SKM-1 treated with dmso at 0.1 percent for 144 hours (cell line): ENCODE data around the gene IKZF1.
A peak's percentile ranks its signal among the peaks of the same experiment; 100 is the strongest.

Experiments used
- DNase-seq: peaks from one replicate; lab custom pipeline; 2025; ENCODE audit not compliant: unreplicated experiment; lab: John Stamatoyannopoulos, UW

IKZF1 gene

DNA sequence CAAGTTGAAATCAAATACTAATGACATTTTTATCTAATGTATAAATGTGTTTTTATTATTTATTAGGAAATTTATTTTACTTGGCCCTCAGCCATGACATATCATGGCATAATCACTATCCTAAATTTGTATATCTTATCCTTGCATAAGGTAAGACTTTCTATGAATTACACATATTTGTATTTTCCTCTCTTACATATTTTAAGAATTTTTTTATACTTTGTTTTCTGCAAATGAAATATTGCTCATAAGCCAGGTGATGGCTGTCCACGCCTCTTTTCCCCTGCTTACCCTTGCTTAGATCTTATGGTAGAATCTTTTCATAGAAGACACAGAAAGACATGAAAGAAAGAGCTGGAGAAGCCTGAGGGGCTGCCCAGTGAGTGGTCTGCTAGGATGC is 48.2 kb downstream of the IKZF1 start:
- no peak for DNase-seq

DNA sequence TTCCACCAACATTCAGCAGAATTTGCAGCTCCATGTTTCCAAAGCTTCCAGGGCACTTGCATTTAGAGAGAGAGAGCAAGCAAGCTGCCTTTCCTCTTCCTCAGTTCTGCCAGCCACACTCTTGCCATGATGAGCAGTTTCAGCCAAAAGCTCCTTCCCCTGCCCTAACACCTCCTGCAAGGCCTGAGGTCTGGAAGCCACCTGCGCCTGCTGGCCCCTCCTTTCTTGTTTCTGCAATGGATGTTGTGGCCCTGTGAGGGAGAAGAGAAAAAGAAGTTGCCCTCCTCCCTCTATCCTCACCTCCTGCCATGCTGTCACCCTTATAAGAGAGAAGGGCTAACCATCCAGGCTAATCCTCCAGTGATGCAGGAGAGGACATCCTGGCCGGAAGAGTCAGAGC is 48.7 kb downstream of the IKZF1 start:
- DNase-seq: no peak

- no peak for DNase-seq
Measured at GRCh38 chr7:50353894-50354595, 49.5 kb downstream of the IKZF1 start.

GRCh38 chr7:50355817-50356178 is 51.3 kb downstream of the IKZF1 start:
- no peak for DNase-seq

DNA sequence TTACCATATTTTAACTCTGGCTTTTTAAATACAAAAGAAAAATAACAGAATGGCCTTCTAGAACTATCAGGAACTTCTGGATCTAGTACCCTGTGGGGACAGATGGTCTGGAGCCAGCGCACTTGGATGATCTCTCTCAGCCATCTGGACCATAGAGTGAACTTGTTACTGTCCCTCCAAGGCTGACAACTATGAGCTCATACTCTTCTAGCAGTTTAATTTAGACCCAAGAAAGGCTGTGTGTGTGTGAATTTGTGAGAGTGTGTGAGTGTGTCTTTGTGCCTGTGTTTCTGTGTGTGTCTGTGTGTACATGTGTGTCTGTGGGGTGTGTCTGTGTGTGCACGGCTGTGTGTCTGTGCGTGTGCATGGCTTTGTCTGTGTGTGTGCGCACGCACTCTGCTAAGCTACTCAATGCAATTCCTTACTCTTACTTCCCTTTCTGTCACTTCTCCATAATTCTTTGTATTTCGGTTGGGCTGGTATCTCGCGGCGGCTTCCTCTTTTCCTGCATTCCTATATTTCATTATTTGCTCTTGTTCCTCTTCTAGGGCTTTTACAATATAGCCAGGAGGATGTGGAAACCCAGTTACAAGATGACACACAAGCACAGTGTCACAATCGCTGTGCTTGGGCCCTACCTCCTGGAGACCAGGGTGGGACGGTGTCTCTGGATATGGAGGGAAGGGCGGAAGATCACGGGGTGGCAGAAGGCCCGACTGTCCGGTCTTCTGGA is 51.9 kb downstream of the IKZF1 start:
- peak; percentile 100 for DNase-seq

GRCh38 chr7:50356945-50357268 is 52.4 kb downstream of the IKZF1 start:
- no peak for DNase-seq

- no peak for DNase-seq
Measured at GRCh38 chr7:50357426-50357825, 52.9 kb downstream of the IKZF1 start.

DNA sequence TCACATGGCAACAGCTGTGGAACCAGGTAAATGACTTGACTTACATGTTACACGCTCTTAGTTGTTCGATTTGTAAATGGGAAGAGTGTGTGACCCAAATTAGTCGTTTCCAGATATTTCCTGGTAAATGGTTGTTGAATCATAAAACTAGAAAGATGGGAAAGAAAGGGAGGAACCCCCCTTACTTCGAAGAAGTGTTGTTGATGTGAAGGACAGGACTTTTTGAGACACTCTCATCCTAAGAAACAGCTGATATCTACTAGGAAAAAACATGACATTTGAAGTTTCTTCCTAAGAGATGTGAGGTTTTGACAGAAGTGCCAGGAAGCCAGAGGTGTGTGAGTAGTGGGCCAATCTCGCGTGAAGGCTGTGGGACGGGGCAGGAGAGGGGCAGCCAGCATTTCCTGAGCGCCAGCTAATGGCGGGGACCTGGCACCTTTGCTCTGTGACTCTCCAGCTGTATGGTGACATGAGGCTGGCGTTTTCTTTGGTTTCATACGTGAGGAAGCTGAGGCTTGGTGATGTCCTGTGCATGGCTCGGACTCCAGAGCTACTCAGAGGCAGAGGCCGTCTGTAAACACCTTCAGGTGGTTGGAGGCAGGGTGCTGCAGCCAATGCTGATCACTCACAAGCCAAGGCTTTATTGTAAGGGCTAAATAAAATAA is 53.7 kb downstream of the IKZF1 start:
- no peak for DNase-seq

DNA sequence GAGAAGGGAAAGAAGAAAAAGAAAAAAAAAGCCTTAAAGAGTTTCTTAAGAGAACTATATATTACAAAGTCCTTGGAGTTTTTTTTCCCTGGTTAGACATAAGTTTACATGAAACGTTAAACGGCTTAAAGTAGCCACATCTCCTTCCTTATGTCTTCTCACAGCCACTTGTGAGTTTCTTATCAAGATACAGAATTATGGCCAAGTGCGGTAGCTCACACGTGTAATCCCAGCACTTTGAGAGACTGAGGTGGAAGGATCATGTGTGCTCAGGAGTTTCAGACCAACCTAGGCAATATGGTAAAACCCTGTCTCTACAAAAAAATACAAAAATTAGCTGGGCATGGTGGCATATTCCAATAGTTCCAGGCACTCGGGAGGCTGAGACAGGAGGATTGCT is 54.3 kb downstream of the IKZF1 start:
- no peak for DNase-seq

DNA sequence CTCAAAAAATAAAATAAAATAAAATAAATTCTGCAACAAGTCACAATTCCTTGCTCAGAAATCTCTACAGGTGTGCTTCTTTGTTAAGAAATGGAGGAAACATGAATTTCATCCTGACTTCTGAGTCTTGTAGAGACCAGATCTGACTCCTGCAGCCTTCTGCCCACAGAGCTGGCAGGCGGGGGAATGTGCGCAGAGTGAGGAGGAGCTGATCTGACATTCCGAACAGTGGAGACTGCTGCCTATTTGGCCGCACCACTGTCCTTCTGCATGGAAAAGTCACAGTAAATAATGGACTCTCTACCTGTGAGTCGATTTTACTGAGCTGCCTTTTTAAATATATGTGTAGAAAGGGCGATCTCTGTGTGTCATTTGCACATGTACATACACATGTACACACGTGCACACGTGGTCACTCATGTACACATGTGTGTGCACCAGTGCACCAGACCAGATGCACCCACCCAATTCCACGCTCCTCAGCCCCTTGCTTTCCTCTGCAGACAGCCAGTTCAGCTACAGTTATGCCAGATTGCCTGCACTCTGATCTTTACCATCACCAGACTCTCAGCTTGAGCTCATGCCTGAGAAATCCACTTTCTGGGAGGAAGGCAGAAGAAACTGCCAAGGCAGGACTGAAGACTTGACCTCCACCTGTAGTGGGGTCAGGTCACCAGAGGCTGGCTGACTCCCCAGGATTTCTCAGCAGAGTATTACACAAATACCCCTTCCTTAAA is 54.9 kb downstream of the IKZF1 start:
- no peak for DNase-seq

DNA sequence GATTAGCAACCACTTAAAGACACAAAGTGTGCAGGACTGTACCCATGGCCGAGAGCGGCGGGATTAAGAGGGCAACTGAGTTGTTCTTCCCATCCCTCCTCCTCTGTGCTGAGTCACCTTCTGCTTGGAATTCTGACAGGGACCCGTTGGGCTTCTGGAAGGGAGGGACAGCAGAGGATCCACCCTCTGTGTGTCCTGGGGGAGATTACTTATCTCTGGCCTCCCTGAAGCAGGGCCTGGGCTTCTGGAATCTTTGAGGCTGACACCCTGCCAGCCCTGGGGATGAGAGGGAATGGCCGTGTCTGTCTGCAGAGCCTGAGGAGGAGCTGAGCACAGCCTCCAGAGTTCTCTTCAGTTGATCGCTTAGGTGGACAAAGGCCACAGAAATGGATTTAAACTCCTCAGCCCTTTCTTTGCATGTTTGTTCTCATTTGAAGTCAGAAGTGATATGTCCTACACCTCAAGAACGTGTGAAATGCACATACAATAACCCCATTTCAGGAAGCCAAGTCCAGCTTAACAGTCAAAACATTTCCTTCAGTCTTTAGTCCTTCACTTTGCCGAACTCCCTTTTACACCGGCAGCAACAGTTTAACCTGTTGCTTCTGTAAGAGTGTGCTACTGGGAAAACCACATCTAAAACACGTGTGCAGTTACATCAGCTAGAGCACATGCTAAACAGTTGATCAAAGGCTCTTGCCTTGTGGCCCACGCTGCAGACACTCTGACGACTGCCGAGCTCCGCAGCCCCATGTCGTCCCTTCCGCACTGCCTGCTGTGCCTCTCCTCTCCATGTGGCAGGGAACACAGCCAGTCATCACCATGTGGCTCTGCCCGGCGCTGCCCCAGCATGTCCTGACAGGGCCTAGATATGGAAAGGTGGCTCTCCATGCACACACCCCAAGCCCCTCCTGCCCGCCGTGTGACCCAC is 55.7 kb downstream of the IKZF1 start:
- no peak for DNase-seq

DNA sequence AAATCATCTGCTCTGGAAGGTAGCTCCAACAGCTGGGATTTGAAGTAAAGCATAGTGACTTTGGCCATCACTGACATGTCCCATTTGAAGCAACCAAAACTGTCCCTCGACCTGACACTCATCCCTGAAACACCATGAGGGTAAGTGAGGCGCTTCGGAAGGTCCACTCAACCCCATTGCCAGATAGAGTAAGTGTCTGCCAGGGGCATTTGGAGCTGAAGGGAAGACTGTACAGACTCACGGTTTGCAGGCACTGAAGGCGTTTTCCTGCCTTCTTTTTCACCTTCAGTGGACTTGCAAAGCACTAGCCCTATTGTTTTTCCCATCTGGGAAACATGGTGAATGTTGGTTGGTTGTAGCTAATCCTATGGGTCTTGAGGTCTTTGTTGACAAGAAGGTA is 57.6 kb downstream of the IKZF1 start:
- no peak for DNase-seq

GRCh38 chr7:50362712-50363282 is 58.3 kb downstream of the IKZF1 start:
- DNase-seq: no peak

- DNase-seq: no peak
Measured at GRCh38 chr7:50363327-50364060, 59.0 kb downstream of the IKZF1 start.

GRCh38 chr7:50364645-50365044 is 60.1 kb downstream of the IKZF1 start:
- DNase-seq: no peak

DNA sequence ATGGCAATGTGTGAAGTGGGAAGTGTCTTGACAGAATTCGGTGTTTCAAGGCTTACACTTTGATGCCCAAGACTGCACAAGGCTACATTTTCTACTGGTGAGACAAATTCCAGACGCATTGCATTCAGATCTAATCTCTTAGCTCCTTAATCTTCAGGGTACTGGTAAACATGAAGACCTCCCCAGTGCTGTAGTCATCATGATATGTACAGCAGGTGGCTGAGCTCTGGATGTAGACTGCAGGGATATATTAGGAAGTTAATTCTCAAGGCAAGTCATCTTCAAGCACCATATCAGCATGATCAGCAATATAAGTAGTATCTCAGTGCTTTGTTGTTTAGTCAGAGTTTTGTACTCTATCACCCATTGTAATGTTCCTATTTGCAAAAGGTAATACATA is 61.8 kb downstream of the IKZF1 start:
- no peak for DNase-seq

DNA sequence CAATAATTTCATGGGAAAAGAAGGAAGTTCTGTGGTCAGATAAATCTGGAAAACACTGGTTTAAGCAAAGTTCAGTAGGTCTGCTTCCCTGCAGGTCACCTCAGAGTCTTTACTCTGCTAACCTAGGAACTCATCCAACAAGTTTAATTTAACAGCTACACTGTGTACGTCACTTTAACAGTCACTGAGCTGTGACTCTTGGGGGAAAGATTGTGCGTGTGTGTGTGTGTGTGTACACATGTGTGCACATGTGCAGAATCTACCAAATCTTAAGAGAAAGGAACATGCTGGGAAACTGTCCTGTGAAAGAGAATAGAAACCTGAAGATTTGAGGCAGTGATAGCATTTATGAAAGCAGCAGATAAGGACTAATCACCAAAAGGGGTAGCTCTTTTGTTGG is 62.6 kb downstream of the IKZF1 start:
- DNase-seq: no peak

- DNase-seq: no peak
Measured at GRCh38 chr7:50367570-50367969, 63.1 kb downstream of the IKZF1 start.

- DNase-seq: no peak
Measured at GRCh38 chr7:50368366-50368765, 63.9 kb downstream of the IKZF1 start.
